K562 (cell line): ENCODE results near the gene SLC6A8. TPM values are rescaled to one million over a fixed set of nuclear protein-coding genes. Genes with fewer than 3 reads are reported as not detected.

Experiments used
- ATAC-seq: fragments of 200-7000 bp; cut with Tn5 transposase; 3 replicates; pipeline ENCODE4 v1.9.1; 2020; ENCODE audit warnings: moderate library complexity
- BruUV-seq: library from RNA; stranded (reverse); fragments of 400-500 nt; replicated peaks from 2 replicates; lab custom pipeline; 2021; lab: Mats Ljungman, UMichigan
- CTCF ChIA-PET: fragments of 300-600 bp; formaldehyde crosslinking; extraction: SDS; loops from one replicate; lab custom pipeline; 2021; ENCODE audit warnings: low intra/inter-chr PET ratio; lab: Yijun Ruan, JAX
- POLR2A ChIA-PET: fragments of 300-600, 350-650 bp; sonication (Branson Sonifier 250); formaldehyde crosslinking; extraction: SDS; loops from one replicate; lab custom pipeline; 2021; ENCODE audit warnings: antibody characterized with exemption, inconsistent platforms; lab: Yijun Ruan, JAX
- DNase-seq, 4 experiments: peaks; one replicate each; pipeline versions ENCODE4 v3.0.0 to v3.0.0-alpha.2; 2011 to 2018; ENCODE audit warnings: low spot score in 3 of 4, mixed read lengths in 3 of 4; ENCODE audit errors: extremely low read depth in 1 of 4
- FAIRE-seq: peaks from 2 replicates; lab custom pipeline; 2011; peaks lifted over from hg19 to GRCh38; lab: Jason Lieb, UNC
- H2AFZ ChIP-seq: 2 replicates; pipeline ENCODE4 v1.6.0; 2011; ENCODE audit warnings: low read depth, low read length, control low read depth, inconsistent platforms
- H3K27ac ChIP-seq: fragments of 200-600 bp; 3 replicates; pipeline ENCODE4 v1.8.0; 2011; ENCODE audit warnings: low read depth, mild to moderate bottlenecking, control low read depth, inconsistent platforms, low read length, moderate library complexity, mixed read lengths; ENCODE audit errors: extremely low read depth
- H3K27me3 ChIP-seq, 2 experiments: fragments of 300-600 bp in 1 of 2; 2 replicates in 1 of 2; 3 replicates in 1 of 2; pipeline versions ENCODE4 v1.6.0 to v1.8.0; 2011; ENCODE audit warnings: inconsistent platforms in 2 of 2, low read length in 2 of 2, mild to moderate bottlenecking in 1 of 2, mixed read lengths in 1 of 2, moderate library complexity in 1 of 2; ENCODE audit not compliant: control insufficient read depth in 2 of 2, insufficient read depth in 2 of 2
- H3K36me3 ChIP-seq: fragments of 300-600 bp; 3 replicates; pipeline ENCODE4 v1.8.0; 2011; ENCODE audit warnings: mild to moderate bottlenecking, low read length, inconsistent platforms; ENCODE audit not compliant: control insufficient read depth, insufficient read depth
- H3K4me1 ChIP-seq, 2 experiments: fragments of 200-600 bp in 1 of 2; replicated peaks in 1 of 2; 2 replicates in 1 of 2; 3 replicates in 1 of 2; pipeline versions ENCODE4 v1.5.1 to v1.8.0; 2011; ENCODE audit warnings: inconsistent platforms in 2 of 2, low read length in 2 of 2, mild to moderate bottlenecking in 1 of 2, mixed read lengths in 1 of 2, moderate library complexity in 1 of 2; ENCODE audit not compliant: control insufficient read depth in 2 of 2, insufficient read depth in 2 of 2
- H3K4me2 ChIP-seq: 2 replicates; pipeline ENCODE4 v1.6.1; 2011; ENCODE audit warnings: low read length, control low read depth, inconsistent platforms, mixed read lengths; ENCODE audit not compliant: insufficient read depth
- H3K4me3 ChIP-seq: fragments of 200-600 bp; sonication (generic), shearing (Covaris generic); 2 replicates; pipeline ENCODE4 v1.5.1; 2016; ENCODE audit warnings: control low read depth, inconsistent platforms
- H3K79me2 ChIP-seq: fragments of 200-600 bp; 3 replicates; pipeline ENCODE4 v1.8.0; 2011; ENCODE audit warnings: low read length, inconsistent platforms; ENCODE audit not compliant: control insufficient read depth, insufficient read depth
- H3K9ac ChIP-seq, 2 experiments: 2 replicates each; pipeline versions ENCODE4 v1.6.0 to v1.6.1; 2011; ENCODE audit warnings: low read depth in 2 of 2, low read length in 2 of 2, control low read depth in 1 of 2, inconsistent platforms in 1 of 2, mild to moderate bottlenecking in 1 of 2, mixed read lengths in 1 of 2; ENCODE audit not compliant: insufficient read depth in 1 of 2
- H3K9me1 ChIP-seq: one replicate; pipeline ENCODE4 v1.6.0; 2011; ENCODE audit warnings: inconsistent platforms, mild to moderate bottlenecking, low read length, moderate library complexity; ENCODE audit not compliant: control insufficient read depth, insufficient read depth
- H3K9me3 ChIP-seq: replicated peaks from 2 replicates; pipeline ENCODE4 v1.5.1; 2011; ENCODE audit warnings: low read depth, low read length, inconsistent platforms; ENCODE audit not compliant: control insufficient read depth, insufficient read depth
- H4K20me1 ChIP-seq: replicated peaks from 2 replicates; pipeline ENCODE4 v1.6.1; 2011; ENCODE audit warnings: low read length, inconsistent platforms, mixed read lengths; ENCODE audit not compliant: control insufficient read depth, insufficient read depth
- BCOR ChIP-seq: fragments of 450-650 bp; IDR thresholded peaks from 2 replicates; pipeline ENCODE4 v1.6.1; 2016
- CEBPZ ChIP-seq: fragments of 150-350 bp; IDR thresholded peaks from 2 replicates; pipeline ENCODE4 v1.6.1; 2014; ENCODE audit warnings: low read depth, mild to moderate bottlenecking, low read length, borderline replicate concordance
- FOXM1 ChIP-seq, 2 experiments: fragments of 450-650 bp in 1 of 2; sonication (generic) in 1 of 2; formaldehyde crosslinking in 1 of 2; IDR thresholded peaks; 2 replicates each; pipeline versions ENCODE4 v1.6.1 to v1.9.0; 2017 to 2022; ENCODE audit warnings: low read depth in 2 of 2, mild to moderate bottlenecking in 2 of 2, missing genetic modification reagents in 1 of 2, moderate library complexity in 1 of 2
- IRF2 ChIP-seq: sonication (generic); formaldehyde crosslinking; IDR thresholded peaks from 2 replicates; pipeline ENCODE4 v1.8.1; 2022; ENCODE audit warnings: mild to moderate bottlenecking, missing genetic modification reagents
- MIER1 ChIP-seq: fragments of 450-650 bp; IDR thresholded peaks from 2 replicates; pipeline ENCODE4 v1.6.1; 2016; ENCODE audit warnings: antibody characterized with exemption, mild to moderate bottlenecking, low read depth
- PRPF4 ChIP-seq: fragments of 200-400 bp; formaldehyde crosslinking; IDR thresholded peaks from one replicate; pipeline ENCODE4 v1.6.1; 2017; ENCODE audit warnings: low read length, low read depth, mild to moderate bottlenecking; ENCODE audit not compliant: insufficient read depth, poor library complexity, severe bottlenecking
- RFX5 ChIP-seq: IDR thresholded peaks from 2 replicates; pipeline ENCODE4 v1.6.1; 2011; ENCODE audit warnings: low read depth, mild to moderate bottlenecking, improper control_type of control experiment, low read length
- TARDBP ChIP-seq: fragments of 450-650 bp; IDR thresholded peaks from 2 replicates; pipeline ENCODE4 v1.6.1; 2016
- ZFP30 ChIP-seq: fragments of 250-450 bp; sonication (Bioruptor Pico); IDR thresholded peaks from 2 replicates; pipeline ENCODE4 v1.8.0; 2022; ENCODE audit warnings: moderate library complexity, mild to moderate bottlenecking, inconsistent platforms, borderline replicate concordance
- ZNF24 ChIP-seq: fragments of 450-650 bp; IDR thresholded peaks from 2 replicates; pipeline ENCODE4 v1.6.1; 2016
- WGBS: fragments of 100-300 bp; shearing (Covaris generic); methylation state at CpG from one replicate; pipeline ENCODE4 v1.1.6; 2016; ENCODE audit warnings: low coverage, mixed read lengths; ENCODE audit not compliant: insufficient coverage; ENCODE audit errors: missing lambda C conversion rate; 5-methylcytosine and 5-hydroxymethylcytosine counted together
- in situ Hi-C: fragments of 300-500 bp; cut with MboI; formaldehyde crosslinking; loops from 4 replicates; pipeline ENCODE4 v1.15.0; 2018; ENCODE audit warnings: inconsistent platforms, mixed read lengths
- intact Hi-C: fragments of 100-400 bp; cut with micrococcal nuclease; formaldehyde crosslinking; loops from 2 replicates; pipeline ENCODE4 v1.14.2; 2022
- polyA plus RNA-seq, 8 experiments: library from polyadenylated mRNA; depleted of rRNA in 4 of 8; stranded (reverse) in 5 of 8; unstranded in 3 of 8; fragments of >200 nt; fragmentation: Nextera tagmentation in 2 of 8; fragmentation: Illumina TruSeq in 1 of 8; extraction: Ambion mirVana in 2 of 8; extraction: Trizol in 1 of 8; gene quantifications; 2 replicates each; pipeline versions ENCODE4 v1.2.1 to v1.2.3, GENCODE V29; 2011 to 2014; ENCODE audit warnings: inconsistent platforms in 1 of 8, missing spikeins in 1 of 8
- total RNA-seq, 7 experiments: library from RNA; depleted of rRNA in 6 of 7; stranded (reverse); fragments of >200 nt in 6 of 7; fragmentation: Illumina TruSeq in 2 of 7; extraction: Trizol in 2 of 7; gene quantifications; 2 replicates each; pipeline versions ENCODE4 v1.2.1 to v1.2.3, GENCODE V29; 2011 to 2021; ENCODE audit warnings: low replicate concordance in 1 of 7

Gene SLC6A8
- total and polyA plus RNA-seq, 9 of the 15 experiments (the other 6 are each of a cell fraction or from before 2014, with no cell fraction given): 0.68 to 144 (median 34.3) TPM

DNA sequence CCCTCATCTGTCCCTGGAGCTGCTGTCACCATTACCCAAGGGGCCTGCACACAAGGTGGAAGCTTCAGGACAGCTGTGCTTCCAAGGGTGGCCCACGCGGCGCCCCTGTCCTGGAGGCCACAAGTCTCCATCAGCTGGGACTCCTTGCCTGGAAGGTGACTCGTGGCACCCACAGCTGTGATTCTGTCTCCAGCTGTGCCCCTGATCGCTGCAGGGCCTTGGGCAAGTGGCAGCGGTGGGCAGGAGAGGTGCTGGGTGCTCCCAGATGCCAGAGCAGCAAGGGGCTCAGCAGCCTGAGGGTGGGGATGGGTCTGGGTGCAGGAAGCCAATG lies 49.7 kb upstream of the SLC6A8 start:
- no peaks in the 10 kb centered on the region for H3K9me1 ChIP-seq
- TF ChIP-seq TARDBP: no peak
- TF ChIP-seq MIER1: no peak
- TF ChIP-seq BCOR: no peak
- TF ChIP-seq ZFP30 (CRISPR knock-in tag): no peak
- no peak for TF ChIP-seq CEBPZ
- TF ChIP-seq ZNF24: no peak
- no peak for TF ChIP-seq PRPF4
- TF ChIP-seq FOXM1 (IDR thresholded peaks at IDR 0.05; ENCODE audit: low read depth): no peak
- no peak for TF ChIP-seq FOXM1 (CRISPR knock-in tag; IDR thresholded peaks at IDR 0.05; ENCODE audit: low read depth)
- TF ChIP-seq IRF2: no peak
- TF ChIP-seq RFX5: no peak
- in situ Hi-C loops (no loop called here), intact Hi-C loops (no loop called here)
- no peak overlapping the region for H3K4me3 ChIP-seq
- no peak for DNase-seq
- POLR2A ChIA-PET: interaction anchor here (0.6 to 0.7 kb wide), 2 partner anchors 16 to 23 kb away, joined by 3 to 4 read pairs; no protein-coding TSS in a partner anchor
- no peak for FAIRE-seq
- WGBS: 6% methylated on average over 6 of the region's 6 CpGs
- no peak overlapping the region for H3K27ac ChIP-seq
- no peaks in the 10 kb centered on the region for H4K20me1 ChIP-seq
- H3K36me3 ChIP-seq: no peaks in the 10 kb centered on the region
- CTCF ChIA-PET: no interaction called here
- no peaks in the 10 kb centered on the region for H3K79me2 ChIP-seq
- no peak overlapping the region for H3K4me2 ChIP-seq
- H3K9ac ChIP-seq: no peak overlapping the region; a peak in 1 of 4 replicates
- no TSS peak for BruUV-seq
- H2AFZ ChIP-seq: no peak overlapping the region
- peaks cover 0 to 53% of the 10 kb centered on the region in 2 experiments; a peak in 4 of 5 replicates for H3K27me3 ChIP-seq
- no peak for ATAC-seq
- H3K9me3 ChIP-seq: no peaks in the 10 kb centered on the region
- peaks cover 2 to 51% of the 10 kb centered on the region in 2 experiments; a peak in 3 of 5 replicates for H3K4me1 ChIP-seq
